SK-N-SH (cell line): ENCODE measurements around the gene SF3A2. TPM values are rescaled to one million over a fixed set of nuclear protein-coding genes. Genes with fewer than 3 reads are reported as not detected.
A peak's percentile ranks its signal among the peaks of the same experiment; 100 is the strongest.

ENCODE experiments used
- CTCF ChIA-PET: fragments of 300-600, 350-600 bp; formaldehyde crosslinking; extraction: SDS; loops from one replicate; lab custom pipeline; 2021; lab: Yijun Ruan, JAX
- POLR2A ChIA-PET: fragments of 350-600 bp; sonication (Branson Sonifier 250); formaldehyde crosslinking; extraction: SDS; loops from one replicate; lab custom pipeline; 2020; ENCODE audit warnings: antibody characterized with exemption, inconsistent platforms; lab: Yijun Ruan, JAX
- DNase-seq: peaks from one replicate; pipeline ENCODE4 v3.0.0; 2012
- H2AFZ ChIP-seq: fragments of 200-600 bp; sonication (generic); 2 replicates; pipeline ENCODE4 v1.8.1; 2016; ENCODE audit warnings: antibody characterized with exemption, mild to moderate bottlenecking, low read depth
- H3F3A ChIP-seq: fragments of 200-600 bp; sonication (generic); replicated peaks from 2 replicates; pipeline ENCODE3; 2016; ENCODE audit warnings: antibody characterized with exemption, mild to moderate bottlenecking; ENCODE audit not compliant: insufficient read depth
- H3K27ac ChIP-seq, 2 experiments: fragments of 200-500 bp in 1 of 2; fragments of 200-600 bp in 1 of 2; sonication (Bioruptor generic) in 1 of 2; sonication (generic), shearing (Covaris generic) in 1 of 2; 2 replicates each; pipeline versions ENCODE4 v1.5.1 to v1.6.1; 2014 to 2016; ENCODE audit warnings: low read depth in 2 of 2, inconsistent platforms in 1 of 2, low read length in 1 of 2, mild to moderate bottlenecking in 1 of 2, mixed read lengths in 1 of 2
- H3K27me3 ChIP-seq: fragments of 200-600 bp; sonication (generic), shearing (Covaris generic); 2 replicates; pipeline ENCODE4 v1.6.1; 2016; ENCODE audit warnings: mixed run types; ENCODE audit not compliant: insufficient read depth
- H3K36me3 ChIP-seq, 2 experiments: fragments of 200-500 bp in 1 of 2; fragments of 200-600 bp in 1 of 2; sonication (Bioruptor generic) in 1 of 2; sonication (generic) in 1 of 2; replicated peaks in 1 of 2; 2 replicates each; pipeline versions ENCODE3 to v1.5.1; 2014 to 2016; ENCODE audit warnings: low read length in 1 of 2, mild to moderate bottlenecking in 1 of 2; ENCODE audit not compliant: insufficient read depth in 2 of 2, control insufficient read depth in 1 of 2
- H3K4me1 ChIP-seq, 2 experiments: fragments of 200-500 bp in 1 of 2; fragments of 200-600 bp in 1 of 2; sonication (Bioruptor generic) in 1 of 2; sonication (generic), shearing (Covaris generic) in 1 of 2; 2 replicates each; pipeline versions ENCODE4 v1.5.1 to v1.6.1; 2014 to 2016; ENCODE audit warnings: low read depth in 1 of 2, low read length in 1 of 2, mixed run types in 1 of 2; ENCODE audit not compliant: insufficient read depth in 2 of 2, control insufficient read depth in 1 of 2
- H3K4me2 ChIP-seq: fragments of 200-600 bp; sonication (generic), shearing (Covaris generic); 2 replicates; pipeline ENCODE4 v1.6.1; 2017; ENCODE audit warnings: mixed run types
- H3K4me3 ChIP-seq, 2 experiments: fragments of 200-500 bp in 1 of 2; fragments of 200-600 bp in 1 of 2; sonication (Bioruptor generic) in 1 of 2; sonication (generic), shearing (Covaris generic) in 1 of 2; 2 replicates each; pipeline versions ENCODE4 v1.5.1 to v1.8.1; 2014 to 2016; ENCODE audit warnings: low read depth in 2 of 2, inconsistent platforms in 1 of 2, low read length in 1 of 2, mild to moderate bottlenecking in 1 of 2, mixed read lengths in 1 of 2, moderate library complexity in 1 of 2
- H3K79me2 ChIP-seq: fragments of 200-600 bp; sonication (generic); 2 replicates; pipeline ENCODE4 v1.8.1; 2017; ENCODE audit warnings: mild to moderate bottlenecking; ENCODE audit not compliant: insufficient read depth
- H3K9ac ChIP-seq: fragments of 200-600 bp; sonication (generic); 2 replicates; pipeline ENCODE4 v1.6.1; 2017; ENCODE audit warnings: mixed run types
- H3K9me2 ChIP-seq: fragments of 200-600 bp; sonication (generic); 2 replicates; pipeline ENCODE4 v1.6.1; 2017; ENCODE audit warnings: mixed run types
- H3K9me3 ChIP-seq: fragments of 200-600 bp; sonication (generic); 2 replicates; pipeline ENCODE4 v1.6.1; 2017; ENCODE audit warnings: mixed run types, mild to moderate bottlenecking, moderate library complexity
- H4K20me1 ChIP-seq: fragments of 200-600 bp; sonication (generic); 2 replicates; pipeline ENCODE4 v1.6.1; 2017; ENCODE audit warnings: mild to moderate bottlenecking, mixed run types; ENCODE audit not compliant: insufficient read depth
- CHD2 ChIP-seq: fragments of 150-350 bp; IDR thresholded peaks from 2 replicates; pipeline ENCODE4 v1.6.1; 2018; ENCODE audit warnings: low read length; ENCODE audit not compliant: partially characterized antibody
- ELF1 ChIP-seq: IDR thresholded peaks from 2 replicates; pipeline ENCODE4 v1.4.0; 2012
- EP300 ChIP-seq, 2 experiments: IDR thresholded peaks; 2 replicates each; pipeline versions ENCODE4 v1.4.0 to v1.6.1; 2012; ENCODE audit warnings: borderline replicate concordance in 1 of 2, low read depth in 1 of 2, low read length in 1 of 2
- EZH2phosphoT487 ChIP-seq: fragments of 200-600 bp; sonication (generic); IDR thresholded peaks from 2 replicates; pipeline ENCODE4 v1.6.1; 2017; ENCODE audit warnings: low read depth, mixed run types, mild to moderate bottlenecking, antibody characterized with exemption, moderate library complexity, borderline replicate concordance
- FOXJ3 ChIP-seq: sonication (generic); formaldehyde crosslinking; IDR thresholded peaks from 2 replicates; pipeline ENCODE4 v1.5.1; 2020; ENCODE audit warnings: mild to moderate bottlenecking, missing genetic modification reagents
- FOXM1 ChIP-seq: IDR thresholded peaks from 2 replicates; pipeline ENCODE4 v1.4.0; 2012; ENCODE audit warnings: low read depth, mild to moderate bottlenecking
- MAX ChIP-seq: IDR thresholded peaks from 2 replicates; pipeline ENCODE4 v1.4.0; 2012; ENCODE audit warnings: low read depth
- MEF2A ChIP-seq: IDR thresholded peaks from 2 replicates; pipeline ENCODE4 v1.4.0; 2012; ENCODE audit warnings: low read depth, borderline replicate concordance
- MXI1 ChIP-seq: IDR thresholded peaks from 2 replicates; pipeline ENCODE4 v1.6.1; 2012; ENCODE audit warnings: mild to moderate bottlenecking, low read depth, low read length, improper control_type of control experiment
- NFIC ChIP-seq: IDR thresholded peaks from 2 replicates; pipeline ENCODE4 v1.4.0; 2012; ENCODE audit warnings: borderline replicate concordance
- POLR2AphosphoS5 ChIP-seq: IDR thresholded peaks from 2 replicates; pipeline ENCODE4 v1.6.1; 2012; ENCODE audit warnings: low read depth, low read length
- RAD21 ChIP-seq: IDR thresholded peaks from 2 replicates; pipeline ENCODE4 v1.6.1; 2012; ENCODE audit warnings: mild to moderate bottlenecking, low read length
- SMC3 ChIP-seq: IDR thresholded peaks from 2 replicates; pipeline ENCODE4 v1.6.1; 2012; ENCODE audit warnings: low read depth, low read length, improper control_type of control experiment
- TEAD4 ChIP-seq: IDR thresholded peaks from 2 replicates; pipeline ENCODE4 v1.4.0; 2012; ENCODE audit warnings: mild to moderate bottlenecking, borderline replicate concordance; ENCODE audit not compliant: insufficient read depth
- YY1 ChIP-seq: IDR thresholded peaks from 2 replicates; pipeline ENCODE4 v1.4.0; 2012; ENCODE audit warnings: low read depth, mild to moderate bottlenecking
- WGBS: methylation state at CpG from one replicate; pipeline ENCODE4 v1.1.6; 2017; ENCODE audit warnings: low lambda C conversion rate; 5-methylcytosine and 5-hydroxymethylcytosine counted together
- polyA plus RNA-seq, 3 experiments: library from polyadenylated mRNA; depleted of rRNA; stranded (reverse); fragments of >200 nt; gene quantifications; 2 replicates each; pipeline ENCODE4 v1.2.3, GENCODE V29; 2012
- TF ChIP-seq, protein P1 (sequence below): fragments of 150-350 bp; IDR thresholded peaks from 2 replicates; pipeline ENCODE4 v1.6.1; 2017; ENCODE audit warnings: antibody characterized with exemption, low read length, low read depth, borderline replicate concordance
- TF ChIP-seq, protein P2 (sequence below): fragments of 150-350 bp; IDR thresholded peaks from 2 replicates; pipeline ENCODE4 v1.6.1; 2016; ENCODE audit warnings: mild to moderate bottlenecking, low read depth, low read length

The SF3A2 gene
- polyA plus RNA-seq, 1 of the 3 experiments (the other 2 are of a cell fraction), result 55.8 TPM

DNA sequence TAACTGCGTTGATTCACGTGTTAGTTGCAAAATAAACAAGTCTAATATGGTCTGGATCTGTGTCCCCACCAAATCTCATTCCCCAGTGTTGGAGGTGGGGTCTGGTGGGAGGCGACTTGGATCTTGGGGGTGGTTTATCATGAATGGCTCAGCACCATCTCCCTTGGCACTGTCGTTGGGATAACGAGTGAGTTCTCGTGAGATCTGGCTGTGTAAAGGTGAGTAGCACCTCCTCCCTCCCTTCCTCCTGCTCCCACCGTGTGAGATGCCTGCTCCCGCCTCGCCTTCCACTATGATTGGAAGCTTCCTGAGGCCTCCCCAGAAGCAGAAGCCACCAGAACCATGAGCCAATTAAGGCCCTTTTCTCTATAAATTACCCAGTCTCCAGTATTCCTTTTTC is 40.5 kb downstream of the SF3A2 start:
- Histone ChIP-seq H3K9me3 (no peaks in the 10 kb centered on the region), H4K20me1 (peaks cover 32% of the 10 kb centered on the region), H3K79me2 (peaks cover 36% of the 10 kb centered on the region), H3K27me3 (no peaks in the 10 kb centered on the region), H2AFZ (no peak overlapping the region), H3K36me3 (peaks cover 11 to 20% of the 10 kb centered on the region in 2 experiments), H3F3A (peaks cover 11% of the 10 kb centered on the region), H3K4me2 (no peak overlapping the region), H3K9me2 (no peaks in the 10 kb centered on the region), H3K27ac (no peak overlapping the region), H3K9ac (no peak overlapping the region), H3K4me1 (peaks cover 4 to 25% of the 10 kb centered on the region in 2 experiments; a peak in 1 of 4 replicates)
- WGBS, result 94% methylated on average over 9 of the region's 9 CpGs
- CTCF ChIA-PET, result interaction anchor here (1.2 to 11.9 kb wide), 7 partner anchors 12 to 36 kb away, joined by 3 to 284 read pairs (median 5); partner anchors contain the start of gene LINGO3
- no peak for DNase-seq
- POLR2A ChIA-PET, result interaction anchor here (1.3 kb wide), 1 partner anchor 12 kb away, joined by 4 read pairs; no protein-coding TSS in a partner anchor
- TF ChIP-seq MEF2A, result no peak
- TF ChIP-seq FOXJ3 (CRISPR knock-in tag), result no peak
- TF ChIP-seq, all 33 proteins: peak for 0
- no peak overlapping the region for H3K4me3 ChIP-seq

- H3K4me1 ChIP-seq, result peaks cover 0 to 16% of the 10 kb centered on the region in 2 experiments; a peak in 1 of 4 replicates
- WGBS, result 77% methylated on average over 5 of the region's 33 CpGs
- TF ChIP-seq NFIC (no peak), EZH2phosphoT487 (no peak), MEF2A (no peak), TEAD4 (no peak), MAX (no peak), MXI1 (no peak), FOXM1 (no peak), CHD2 (no peak), RAD21 (no peak), SMC3 (no peak), POLR2AphosphoS5 (no peak), YY1 (no peak), ELF1 (no peak), EP300 (IDR thresholded peaks at IDR 0.05; ENCODE audit: borderline replicate concordance in 1 of 2, low read depth in 1 of 2, low read length in 1 of 2) (no peak)
- TF ChIP-seq, protein P1, sequence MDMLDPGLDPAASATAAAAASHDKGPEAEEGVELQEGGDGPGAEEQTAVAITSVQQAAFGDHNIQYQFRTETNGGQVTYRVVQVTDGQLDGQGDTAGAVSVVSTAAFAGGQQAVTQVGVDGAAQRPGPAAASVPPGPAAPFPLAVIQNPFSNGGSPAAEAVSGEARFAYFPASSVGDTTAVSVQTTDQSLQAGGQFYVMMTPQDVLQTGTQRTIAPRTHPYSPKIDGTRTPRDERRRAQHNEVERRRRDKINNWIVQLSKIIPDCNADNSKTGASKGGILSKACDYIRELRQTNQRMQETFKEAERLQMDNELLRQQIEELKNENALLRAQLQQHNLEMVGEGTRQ, result no peak
- TF ChIP-seq, protein P2, sequence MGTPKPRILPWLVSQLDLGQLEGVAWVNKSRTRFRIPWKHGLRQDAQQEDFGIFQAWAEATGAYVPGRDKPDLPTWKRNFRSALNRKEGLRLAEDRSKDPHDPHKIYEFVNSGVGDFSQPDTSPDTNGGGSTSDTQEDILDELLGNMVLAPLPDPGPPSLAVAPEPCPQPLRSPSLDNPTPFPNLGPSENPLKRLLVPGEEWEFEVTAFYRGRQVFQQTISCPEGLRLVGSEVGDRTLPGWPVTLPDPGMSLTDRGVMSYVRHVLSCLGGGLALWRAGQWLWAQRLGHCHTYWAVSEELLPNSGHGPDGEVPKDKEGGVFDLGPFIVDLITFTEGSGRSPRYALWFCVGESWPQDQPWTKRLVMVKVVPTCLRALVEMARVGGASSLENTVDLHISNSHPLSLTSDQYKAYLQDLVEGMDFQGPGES, result no peak
- TF ChIP-seq, all 33 proteins: peak for 0
- ChIA-PET POLR2A (no interaction called here), CTCF (interaction anchor here (0.9 to 11.9 kb wide), 5 partner anchors 10 to 40 kb away, joined by 3 to 284 read pairs (median 5); partner anchors contain the start of gene LINGO3)
- Histone ChIP-seq H3K27ac (no peak overlapping the region), H3K79me2 (peaks cover 21% of the 10 kb centered on the region), H3K4me2 (no peak overlapping the region), H3F3A (no peaks in the 10 kb centered on the region), H2AFZ (no peak overlapping the region), H3K27me3 (no peaks in the 10 kb centered on the region), H3K9me2 (no peaks in the 10 kb centered on the region), H4K20me1 (peaks cover 18% of the 10 kb centered on the region), H3K9ac (no peak overlapping the region), H3K4me3 (no peak overlapping the region), H3K9me3 (no peaks in the 10 kb centered on the region), H3K36me3 (peaks cover 5 to 7% of the 10 kb centered on the region in 2 experiments)
- DNase-seq, result peak; percentile 28
These were observed 42.0 kb downstream of the SF3A2 start for GRCh38 chr19:2278459-2279158.
